H1 (cell line): ENCODE measurements around the gene NOP9. TPM values are rescaled to one million over a fixed set of nuclear protein-coding genes. Genes with fewer than 3 reads are reported as not detected.
"Not testable (repeated sequence)": the region's sequence is repeated elsewhere in the genome, so short reads cannot be mapped to it uniquely, and the experiment has no call there.

Source experiments
- CTCF ChIA-PET: fragments of 300-600 bp; sonication (Branson Sonifier 250); formaldehyde crosslinking; loops from one replicate; lab custom pipeline; 2021; ENCODE audit not compliant: partially characterized antibody; lab: Charles Lee
- POLR2A ChIA-PET: fragments of 300-600 bp; sonication (Branson Sonifier 250); formaldehyde crosslinking; loops from one replicate; lab custom pipeline; 2021; ENCODE audit warnings: inconsistent platforms; ENCODE audit not compliant: partially characterized antibody; lab: Charles Lee
- DNase-seq, 2 experiments: peaks; one replicate each; pipeline versions ENCODE4 v3.0.0 to v3.0.0-alpha.2; 2010 to 2022; ENCODE audit warnings: low spot score in 2 of 2, low read depth in 1 of 2, mixed read lengths in 1 of 2
- FAIRE-seq: peaks from 2 replicates; lab custom pipeline; 2011; peaks lifted over from hg19 to GRCh38; lab: Jason Lieb, UNC
- H2AFZ ChIP-seq: 2 replicates; pipeline ENCODE4 v1.8.1; 2012; ENCODE audit warnings: low read length, inconsistent platforms
- H2AK5ac ChIP-seq: 2 replicates; pipeline ENCODE4 v1.6.1; 2013; ENCODE audit warnings: low read depth, low read length
- H2BK120ac ChIP-seq: replicated peaks from 2 replicates; pipeline ENCODE3; 2013; ENCODE audit warnings: low read depth, low read length, inconsistent platforms
- H2BK12ac ChIP-seq: 2 replicates; pipeline ENCODE4 v1.6.1; 2013; ENCODE audit warnings: low read depth, low read length
- H2BK15ac ChIP-seq: 2 replicates; pipeline ENCODE4 v1.6.1; 2013; ENCODE audit warnings: low read length
- H2BK20ac ChIP-seq: 2 replicates; pipeline ENCODE4 v1.6.1; 2013; ENCODE audit warnings: low read length
- H2BK5ac ChIP-seq: 2 replicates; pipeline ENCODE4 v1.6.1; 2013; ENCODE audit warnings: low read depth, low read length
- H3K14ac ChIP-seq: 2 replicates; pipeline ENCODE4 v1.6.1; 2013; ENCODE audit warnings: inconsistent platforms; ENCODE audit not compliant: insufficient read length
- H3K18ac ChIP-seq: 2 replicates; pipeline ENCODE4 v1.6.1; 2013; ENCODE audit warnings: low read length; ENCODE audit errors: extremely low read depth
- H3K23ac ChIP-seq: 2 replicates; pipeline ENCODE4 v1.6.1; 2013; ENCODE audit warnings: inconsistent platforms; ENCODE audit not compliant: insufficient read length
- H3K23me2 ChIP-seq: 2 replicates; pipeline ENCODE4 v1.6.1; 2013; ENCODE audit warnings: low read depth, low read length
- H3K27ac ChIP-seq: 2 replicates; pipeline ENCODE4 v1.6.1; 2011; ENCODE audit warnings: low read depth, low read length, inconsistent platforms
- H3K27me3 ChIP-seq, 4 experiments: replicated peaks in 1 of 4; 1 replicate in 1 of 4; 2 replicates in 3 of 4; pipeline versions ENCODE4 v1.6.1 to v1.8.1; 2011 to 2013; ENCODE audit warnings: low read length in 3 of 4, mild to moderate bottlenecking in 3 of 4, inconsistent platforms in 2 of 4, mixed read lengths in 2 of 4, moderate library complexity in 1 of 4; ENCODE audit not compliant: control insufficient read depth in 3 of 4, insufficient read depth in 3 of 4; ENCODE audit errors: extremely low read depth in 1 of 4
- H3K36me3 ChIP-seq, 4 experiments: 2 replicates each; pipeline versions ENCODE4 v1.6.1 to v1.8.1; 2011 to 2013; ENCODE audit warnings: mild to moderate bottlenecking in 4 of 4, low read length in 3 of 4, moderate library complexity in 2 of 4, control low read depth in 1 of 4, inconsistent platforms in 1 of 4; ENCODE audit not compliant: insufficient read depth in 4 of 4, control insufficient read depth in 2 of 4
- H3K4ac ChIP-seq: replicated peaks from 2 replicates; pipeline ENCODE3; 2013; ENCODE audit warnings: low read length, low read depth, mixed read lengths, inconsistent platforms; ENCODE audit not compliant: insufficient read length
- H3K4me1 ChIP-seq, 4 experiments: replicated peaks in 1 of 4; 1 replicate in 1 of 4; 2 replicates in 3 of 4; pipeline versions ENCODE4 v1.6.1 to v1.8.1; 2011 to 2013; ENCODE audit warnings: low read length in 3 of 4, inconsistent platforms in 2 of 4, mixed read lengths in 1 of 4; ENCODE audit not compliant: insufficient read depth in 4 of 4, control insufficient read depth in 3 of 4
- H3K4me2 ChIP-seq, 2 experiments: 2 replicates each; pipeline versions ENCODE4 v1.6.1 to v1.8.1; 2011 to 2013; ENCODE audit warnings: low read depth in 2 of 2, low read length in 2 of 2, control low read depth in 1 of 2, inconsistent platforms in 1 of 2, mild to moderate bottlenecking in 1 of 2; ENCODE audit not compliant: insufficient read depth in 1 of 2
- H3K4me3 ChIP-seq, 4 experiments: fragments of 200-600, 300-600 bp in 1 of 4; sonication (generic), shearing (Covaris generic), sonication (Bioruptor Twin) in 1 of 4; 2 replicates each; pipeline versions ENCODE4 v1.5.1 to v1.8.1; 2011 to 2016; ENCODE audit warnings: low read length in 4 of 4, low read depth in 3 of 4, control low read depth in 2 of 4, inconsistent platforms in 2 of 4, mild to moderate bottlenecking in 2 of 4, mixed read lengths in 1 of 4, moderate library complexity in 1 of 4; ENCODE audit not compliant: insufficient read depth in 2 of 4; ENCODE audit errors: extremely low read depth in 1 of 4
- H3K56ac ChIP-seq: replicated peaks from 2 replicates; pipeline ENCODE3; 2013; ENCODE audit warnings: low read depth, mild to moderate bottlenecking, mixed read lengths, low read length, inconsistent platforms; ENCODE audit not compliant: insufficient read length
- H3K79me1 ChIP-seq: 2 replicates; pipeline ENCODE4 v1.6.1; 2013; ENCODE audit warnings: low read depth, low read length, control low read depth
- H3K79me2 ChIP-seq, 2 experiments: 2 replicates each; pipeline versions ENCODE4 v1.6.1 to v1.8.1; 2012 to 2013; ENCODE audit warnings: low read length in 2 of 2, mild to moderate bottlenecking in 2 of 2, inconsistent platforms in 1 of 2; ENCODE audit not compliant: insufficient read depth in 2 of 2, control insufficient read depth in 1 of 2
- H3K9ac ChIP-seq, 4 experiments: replicated peaks in 1 of 4; 1 replicate in 1 of 4; 2 replicates in 3 of 4; pipeline versions ENCODE4 v1.6.1 to v1.8.1; 2011 to 2013; ENCODE audit warnings: low read depth in 3 of 4, low read length in 3 of 4, control low read depth in 2 of 4, mild to moderate bottlenecking in 2 of 4, moderate library complexity in 2 of 4, inconsistent platforms in 1 of 4; ENCODE audit errors: extremely low read depth in 1 of 4
- H3K9me3 ChIP-seq, 2 experiments: 2 replicates each; pipeline versions ENCODE4 v1.6.1 to v1.8.1; 2012 to 2013; ENCODE audit warnings: mild to moderate bottlenecking in 2 of 2, moderate library complexity in 2 of 2, control low read depth in 1 of 2, inconsistent platforms in 1 of 2, low read depth in 1 of 2, low read length in 1 of 2, mixed read lengths in 1 of 2; ENCODE audit not compliant: insufficient read depth in 2 of 2
- H4K20me1 ChIP-seq, 2 experiments: replicated peaks in 1 of 2; 2 replicates each; pipeline versions ENCODE3 to v1.8.1; 2011 to 2013; ENCODE audit warnings: inconsistent platforms in 2 of 2, low read length in 2 of 2, mild to moderate bottlenecking in 1 of 2; ENCODE audit not compliant: insufficient read depth in 2 of 2, control insufficient read depth in 1 of 2
- H4K5ac ChIP-seq: 2 replicates; pipeline ENCODE4 v1.6.1; 2013; ENCODE audit warnings: low read length, low read depth, mixed read lengths, inconsistent platforms; ENCODE audit not compliant: insufficient read length
- H4K8ac ChIP-seq: 2 replicates; pipeline ENCODE4 v1.8.0; 2013; ENCODE audit warnings: mild to moderate bottlenecking, moderate library complexity, low read length, inconsistent platforms; ENCODE audit not compliant: insufficient read depth; ENCODE audit errors: extremely low read depth
- H4K91ac ChIP-seq: replicated peaks from 2 replicates; pipeline ENCODE3; 2013; ENCODE audit warnings: low read length, mixed read lengths, inconsistent platforms; ENCODE audit not compliant: insufficient read length
- RAD21 ChIP-seq, 2 experiments: IDR thresholded peaks in 1 of 2; conservative IDR thresholded peaks in 1 of 2; 2 replicates each; pipeline ENCODE4 v1.6.1; 2011; ENCODE audit warnings: low read depth in 2 of 2, low read length in 2 of 2, improper control_type of control experiment in 1 of 2, inconsistent platforms in 1 of 2, mild to moderate bottlenecking in 1 of 2, moderate library complexity in 1 of 2
- WGBS, 2 experiments: shearing (Covaris generic) in 1 of 2; methylation state at CpG; one replicate each; pipeline versions ENCODE4 v1.1.6 to v1.1.7; 2013 to 2015; ENCODE audit warnings: low lambda C conversion rate in 2 of 2, mixed read lengths in 2 of 2, inconsistent platforms in 1 of 2, low coverage in 1 of 2, missing lambda C conversion rate in 1 of 2; ENCODE audit not compliant: insufficient replicate concordance in 2 of 2, insufficient coverage in 1 of 2, insufficient read length in 1 of 2; ENCODE audit errors: extremely low coverage in 1 of 2, missing lambda C conversion rate in 1 of 2; 5-methylcytosine and 5-hydroxymethylcytosine counted together
- polyA plus RNA-seq, 7 experiments: library from polyadenylated mRNA; depleted of rRNA in 3 of 7; stranded (reverse) in 5 of 7; unstranded in 2 of 7; fragments of >200 nt in 5 of 7; fragments of 200-250 nt in 2 of 7; gene quantifications; 1 replicate in 5 of 7; 2 replicates in 1 of 7; 4 replicates in 1 of 7; pipeline versions ENCODE4 v1.2.1 to v1.2.3, GENCODE V29; 2011 to 2013; ENCODE audit warnings: missing spikeins in 2 of 7, mixed read lengths in 2 of 7
- total RNA-seq: library from RNA; stranded (reverse); fragmentation: NEBNext Ultra II Directional; extraction: Animal tissue kit (Norgen Biotek cat#: 25700); gene quantifications from 2 replicates; pipeline ENCODE4 v1.2.1, GENCODE V29; 2021
- TF ChIP-seq, protein P1 (sequence below), 3 experiments: IDR thresholded peaks; 1 replicate in 2 of 3; 2 replicates in 1 of 3; pipeline versions ENCODE4 v1.5.1 to v1.6.1; 2011; ENCODE audit warnings: low read length in 3 of 3, mild to moderate bottlenecking in 3 of 3, inconsistent platforms in 2 of 3, low read depth in 1 of 3, moderate library complexity in 1 of 3; ENCODE audit not compliant: insufficient read depth in 1 of 3; ENCODE audit errors: control extremely low read depth in 1 of 3

Gene NOP9
- total and polyA plus RNA-seq, 2 of the 8 experiments (the other 6 are each of a cell fraction or from before 2014, with no cell fraction given), result 17.8 to 34.8 TPM

- not testable (repeated sequence) for H4K5ac ChIP-seq, H3K18ac ChIP-seq, FAIRE-seq
Observed at GRCh38 chr14:24327914-24328313, 28.3 kb downstream of the NOP9 start.

More at GRCh38 chr14:24327914-24328313, 28.3 kb downstream of the NOP9 start:
- POLR2A ChIA-PET, result interaction anchor here (1.4 kb wide), 1 partner anchor 11 kb away, joined by 3 read pairs; no protein-coding TSS in a partner anchor
- H2BK15ac ChIP-seq, H2BK120ac ChIP-seq, H3K9ac ChIP-seq, H3K4ac ChIP-seq, H3K4me2 ChIP-seq, H2AK5ac ChIP-seq, H3K23ac ChIP-seq, H4K20me1 ChIP-seq, H3K4me3 ChIP-seq, H4K8ac ChIP-seq, H2BK20ac ChIP-seq, H2BK5ac ChIP-seq, H2AFZ ChIP-seq, H3K56ac ChIP-seq, H4K91ac ChIP-seq, H3K23me2 ChIP-seq, H3K36me3 ChIP-seq, H3K27ac ChIP-seq, H3K14ac ChIP-seq, H3K4me1 ChIP-seq, H3K79me2 ChIP-seq, H2BK12ac ChIP-seq, H3K79me1 ChIP-seq, H3K9me3 ChIP-seq: not testable (repeated sequence)
- 12% methylated on average over 7 of the region's 9 CpGs; no CpG with 5 or more reads in 1 of the 2 experiments for WGBS, 2 experiments
- H3K27me3 ChIP-seq, result peaks cover 2 to 46% (median 16%) of the 10 kb centered on the region in 4 experiments; a peak in 6 of 7 replicates
- peak in 1 of 2 experiments; percentile 54 for DNase-seq
- CTCF ChIA-PET, result interaction anchor here (1.0 to 27.8 kb wide), 13 partner anchors 13 to 100 kb away, joined by 3 to 664 read pairs (median 4); partner anchors contain the start of genes CBLN3, CIDEB, KHNYN and LTB4R
- TF ChIP-seq RAD21 (IDR thresholded peaks at IDR 0.05 in 1 of 2, conservative IDR thresholded peaks at IDR 0.05 in 1 of 2; ENCODE audit: low read depth in 2 of 2, low read length in 2 of 2), result peak; percentile 21 to 28; a peak in 3 of 4 replicates
- TF ChIP-seq, protein P1, sequence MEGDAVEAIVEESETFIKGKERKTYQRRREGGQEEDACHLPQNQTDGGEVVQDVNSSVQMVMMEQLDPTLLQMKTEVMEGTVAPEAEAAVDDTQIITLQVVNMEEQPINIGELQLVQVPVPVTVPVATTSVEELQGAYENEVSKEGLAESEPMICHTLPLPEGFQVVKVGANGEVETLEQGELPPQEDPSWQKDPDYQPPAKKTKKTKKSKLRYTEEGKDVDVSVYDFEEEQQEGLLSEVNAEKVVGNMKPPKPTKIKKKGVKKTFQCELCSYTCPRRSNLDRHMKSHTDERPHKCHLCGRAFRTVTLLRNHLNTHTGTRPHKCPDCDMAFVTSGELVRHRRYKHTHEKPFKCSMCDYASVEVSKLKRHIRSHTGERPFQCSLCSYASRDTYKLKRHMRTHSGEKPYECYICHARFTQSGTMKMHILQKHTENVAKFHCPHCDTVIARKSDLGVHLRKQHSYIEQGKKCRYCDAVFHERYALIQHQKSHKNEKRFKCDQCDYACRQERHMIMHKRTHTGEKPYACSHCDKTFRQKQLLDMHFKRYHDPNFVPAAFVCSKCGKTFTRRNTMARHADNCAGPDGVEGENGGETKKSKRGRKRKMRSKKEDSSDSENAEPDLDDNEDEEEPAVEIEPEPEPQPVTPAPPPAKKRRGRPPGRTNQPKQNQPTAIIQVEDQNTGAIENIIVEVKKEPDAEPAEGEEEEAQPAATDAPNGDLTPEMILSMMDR (IDR thresholded peaks at IDR 0.05; ENCODE audit: control extremely low read depth in 1 of 3, insufficient read depth in 1 of 3, low read depth in 1 of 3, low read length in 3 of 3), result peak in 2 of 3 experiments; percentile 16 to 25; a peak in 2 of 4 replicates
